GM18502 (cell line): Measurements from ENCODE around the gene RPS3A.
"Not testable (repeated sequence)": the region's sequence is repeated elsewhere in the genome, so short reads cannot be mapped to it uniquely, and the experiment has no call there.

Experiments
- ATAC-seq: cut with Tn5 transposase; IDR thresholded peaks from one replicate; pipeline ENCODE4 v1.9.1; 2021; ENCODE audit warnings: mild to moderate bottlenecking; ENCODE audit not compliant: unreplicated experiment, poor library complexity

The RPS3A gene

DNA sequence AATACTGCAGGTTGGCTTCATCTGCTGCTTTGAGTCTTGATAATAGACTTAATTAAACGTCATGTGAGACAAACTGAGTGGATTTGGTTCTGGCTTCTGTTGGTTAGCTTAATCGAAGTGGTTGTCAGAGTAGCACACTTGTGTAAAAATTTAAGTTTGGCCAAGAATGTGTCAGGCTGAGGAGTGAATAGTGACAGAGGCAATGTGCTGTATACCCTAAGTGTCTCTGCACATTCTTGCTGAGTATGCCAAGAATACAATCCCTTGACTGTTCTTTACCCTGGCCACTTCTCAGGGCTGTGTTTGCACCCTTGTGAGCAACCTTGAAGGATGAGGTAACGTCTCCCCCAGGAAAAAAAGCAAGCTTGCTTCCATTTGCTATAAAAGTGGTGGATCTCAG, 14.9 kb downstream of the RPS3A start:
- ATAC-seq: no peak

- no peak for ATAC-seq
Observed at GRCh38 chr4:151114986-151115385, 15.6 kb downstream of the RPS3A start.

- peak; percentile 93 for ATAC-seq
Observed at GRCh38 chr4:151117371-151117962, 18.0 kb downstream of the RPS3A start.

GRCh38 chr4:151129796-151130195, 30.4 kb downstream of the RPS3A start:
- no peak for ATAC-seq

DNA sequence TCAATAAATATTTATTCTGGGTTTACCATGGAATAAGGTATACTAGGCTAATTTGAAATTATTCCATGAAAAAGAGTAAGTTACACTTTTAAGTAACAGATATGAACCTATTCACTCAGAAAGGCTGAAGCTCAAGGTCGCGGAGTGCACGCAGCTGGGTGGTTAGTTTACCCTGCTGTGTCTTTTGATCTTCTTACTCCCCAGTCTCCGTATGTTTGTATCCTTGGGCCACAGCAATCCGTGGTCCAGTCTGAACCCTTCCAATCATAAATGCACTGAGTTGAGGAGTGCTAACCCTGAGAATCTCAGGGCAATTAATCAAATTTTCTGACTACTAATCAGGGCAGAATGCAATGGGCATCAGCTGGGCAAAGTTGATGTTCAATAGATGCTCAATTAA, 33.9 kb downstream of the RPS3A start:
- no peak for ATAC-seq

GRCh38 chr4:151136048-151136447, 36.6 kb downstream of the RPS3A start:
- not testable (repeated sequence) for ATAC-seq

DNA sequence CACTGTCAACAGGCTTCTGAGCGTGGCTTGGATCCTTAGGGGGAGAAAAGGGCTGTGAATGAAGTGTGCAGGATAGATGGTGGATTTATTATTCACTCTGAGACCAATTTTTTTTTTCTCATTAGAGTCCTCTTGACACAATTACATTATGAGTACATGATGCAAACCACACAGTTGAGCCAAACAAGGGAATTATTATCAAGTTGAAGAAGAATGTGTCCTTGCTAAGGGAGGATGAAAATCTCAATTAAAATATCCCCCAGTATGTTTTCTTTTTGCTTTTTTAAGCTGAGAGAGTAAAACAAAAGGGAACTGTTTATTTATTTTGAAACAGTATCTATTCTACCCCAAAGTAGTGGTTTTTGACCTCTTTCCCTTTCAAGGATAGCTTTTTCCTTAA, 40.4 kb downstream of the RPS3A start:
- ATAC-seq: no peak

DNA sequence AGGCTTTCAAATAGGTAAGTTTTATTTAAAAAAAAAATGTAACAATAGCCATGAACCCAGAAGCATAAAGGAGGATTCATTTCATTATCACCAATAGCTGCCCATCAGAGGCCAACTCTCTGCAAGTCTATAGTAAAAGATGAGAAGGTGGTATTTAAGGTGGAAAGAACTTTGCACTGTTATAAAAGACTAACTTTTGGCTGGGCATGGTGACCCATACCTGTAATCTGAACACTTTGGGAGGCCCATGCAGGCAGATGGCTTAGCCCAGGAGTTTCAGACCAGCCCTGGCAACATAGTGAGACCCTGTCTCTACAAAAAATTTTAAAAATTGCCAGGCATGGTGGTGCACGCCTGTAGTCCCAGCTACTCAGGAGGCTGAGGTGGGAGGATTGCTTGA, 43.3 kb downstream of the RPS3A start:
- peak; percentile 20 for ATAC-seq

DNA sequence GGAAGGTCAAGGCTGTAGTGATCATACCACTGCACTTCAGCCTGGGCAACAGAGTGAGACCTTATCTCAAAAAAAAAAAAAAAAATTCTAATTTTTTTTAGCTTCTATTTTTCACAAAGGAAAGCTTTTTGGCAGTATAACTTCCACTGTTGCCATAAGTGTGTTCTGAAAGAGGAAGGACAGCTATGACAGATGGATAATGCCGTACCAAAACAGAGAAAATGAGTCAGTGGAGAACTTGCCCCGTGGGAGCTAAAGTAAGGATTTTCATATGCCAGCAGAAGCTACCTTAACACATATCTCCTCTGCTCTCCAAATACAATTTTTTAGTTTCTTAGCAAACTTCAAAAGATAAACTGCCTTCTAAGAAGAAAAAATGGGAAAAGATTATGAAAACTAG, 43.7 kb downstream of the RPS3A start:
- ATAC-seq: peak; percentile 53

- ATAC-seq: no peak
Observed at GRCh38 chr4:151143811-151144210, 44.4 kb downstream of the RPS3A start.

DNA sequence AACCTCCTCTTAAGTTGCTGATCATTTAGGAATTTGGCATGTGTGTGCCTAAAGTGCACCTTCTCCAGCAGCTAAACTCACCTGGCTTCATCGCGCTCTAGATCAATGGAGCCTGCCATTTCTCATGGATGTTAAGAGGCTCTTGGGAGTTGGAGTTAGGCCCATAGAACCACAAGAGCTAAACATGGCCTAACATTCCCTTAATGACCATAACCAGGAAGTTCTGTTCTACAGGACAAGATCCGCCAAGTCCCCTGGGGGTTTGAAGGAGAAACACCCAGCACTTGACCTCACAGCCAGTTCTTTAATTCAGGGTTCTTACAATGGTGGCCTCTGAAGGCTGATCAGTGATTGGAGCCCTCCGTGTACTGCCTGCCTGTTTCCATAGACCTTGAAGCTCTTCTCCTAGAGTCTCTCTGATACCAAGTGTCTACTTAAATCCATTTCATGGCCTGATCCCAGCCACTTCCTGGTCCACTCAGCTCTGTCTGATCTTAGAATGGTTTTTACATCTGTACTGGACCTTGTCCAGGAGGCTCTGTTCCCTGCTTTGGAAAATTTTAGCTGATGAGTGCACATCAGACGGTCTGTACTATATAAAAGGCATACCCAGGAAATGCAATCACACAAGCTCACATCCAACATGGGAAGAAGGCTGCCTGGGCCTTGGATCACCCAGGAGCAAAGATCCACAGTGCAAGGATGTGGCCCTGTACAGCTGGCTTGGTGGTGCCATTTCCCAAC, 45.1 kb downstream of the RPS3A start:
- no peak for ATAC-seq

GRCh38 chr4:151147000-151147399, 47.6 kb downstream of the RPS3A start:
- no peak for ATAC-seq

DNA sequence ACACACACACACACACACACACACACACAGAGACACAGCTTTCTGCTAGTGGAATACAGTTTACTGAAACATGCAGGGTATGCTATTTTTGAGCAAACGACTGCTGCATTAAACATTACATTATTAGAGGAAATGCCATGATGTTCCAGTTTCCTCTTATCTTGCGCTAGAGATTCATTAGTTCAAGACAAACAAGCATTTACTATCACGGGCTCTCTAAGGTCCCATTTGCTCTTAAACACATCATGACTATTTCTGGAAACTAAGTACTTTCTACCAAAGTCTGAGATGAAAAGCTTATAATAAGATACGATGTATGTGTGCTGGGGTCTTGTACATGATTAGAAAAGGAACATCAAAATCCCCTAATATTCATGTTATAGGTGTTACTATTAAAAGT, 48.8 kb downstream of the RPS3A start:
- no peak for ATAC-seq

DNA sequence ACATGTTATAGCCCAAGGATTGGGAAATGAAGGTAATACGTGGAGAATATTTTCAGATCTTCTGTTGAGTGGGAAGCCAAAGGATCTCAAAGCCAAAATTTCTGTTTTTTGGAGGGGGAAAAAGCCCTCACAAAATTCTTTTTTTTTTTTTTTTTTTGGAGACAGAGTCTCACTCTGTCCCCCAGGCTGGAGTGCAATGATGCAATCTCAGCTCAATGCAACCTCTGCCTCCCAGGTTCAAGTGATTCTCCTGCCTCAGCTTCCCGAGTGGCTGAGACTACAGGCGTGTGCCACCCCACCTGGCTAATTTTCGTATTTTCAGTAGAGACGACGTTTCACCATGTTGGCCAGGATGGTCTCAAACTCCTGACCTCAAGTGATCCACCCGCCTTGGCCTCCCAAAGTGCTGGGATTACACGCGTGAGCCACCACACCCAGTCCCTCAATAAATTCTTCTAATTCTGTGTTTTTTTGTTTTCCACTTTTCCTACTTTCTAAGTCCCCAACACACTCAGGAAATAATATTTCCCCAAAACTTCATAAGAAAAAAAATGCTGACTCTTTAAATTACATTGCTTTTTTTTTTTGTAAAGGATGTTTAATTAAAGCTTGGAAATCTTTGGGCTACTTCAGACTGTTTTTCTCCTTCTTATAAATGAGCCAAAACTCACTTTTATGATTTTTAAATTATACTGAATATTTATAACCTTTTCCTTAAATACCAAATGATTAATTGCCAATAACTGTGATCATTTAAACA, 51.6 kb downstream of the RPS3A start:
- ATAC-seq: no peak

- ATAC-seq: no peak
Observed at GRCh38 chr4:151152028-151152427, 52.6 kb downstream of the RPS3A start.

DNA sequence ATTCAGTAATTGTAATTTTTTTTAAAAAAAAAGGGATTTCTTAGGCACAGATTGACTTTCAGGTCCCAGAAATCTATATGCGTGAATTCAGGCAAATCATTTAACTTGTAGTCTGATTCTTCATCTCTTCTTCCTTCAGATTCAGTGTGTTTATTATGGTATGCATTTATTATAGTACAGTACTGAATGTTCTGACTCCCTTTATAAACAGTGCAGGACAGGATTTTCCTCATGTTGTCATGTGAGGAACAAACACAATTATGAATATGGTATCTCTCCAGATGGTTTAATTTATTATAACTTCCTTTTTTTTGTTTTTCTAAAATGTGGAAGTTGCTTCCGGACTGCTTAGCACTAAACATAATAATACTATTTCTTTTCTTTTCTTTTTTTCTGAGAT, 54.2 kb downstream of the RPS3A start:
- no peak for ATAC-seq
